NB4 (cell line): ENCODE data around the gene FAM53B.

Experiments used
- DNase-seq: peaks from one replicate; pipeline ENCODE4 v3.0.0; 2010; ENCODE audit warnings: low read depth
- H3K4me3 ChIP-seq: one replicate; pipeline ENCODE4 v1.5.1; 2011; ENCODE audit warnings: mild to moderate bottlenecking, low read depth, low read length, moderate library complexity
- CTCF ChIP-seq: IDR thresholded peaks from one replicate; pipeline ENCODE4 v1.5.1; 2012; ENCODE audit warnings: low read depth, low read length
- MAX ChIP-seq: IDR thresholded peaks from 2 replicates; pipeline ENCODE4 v1.6.1; 2011; ENCODE audit warnings: low read depth, low read length
- MYC ChIP-seq: IDR thresholded peaks from 2 replicates; pipeline ENCODE4 v1.6.1; 2011; ENCODE audit warnings: low read depth, low read length
- POLR2A ChIP-seq: IDR thresholded peaks from 2 replicates; pipeline ENCODE4 v1.6.1; 2011; ENCODE audit warnings: mild to moderate bottlenecking; ENCODE audit not compliant: insufficient read length; ENCODE audit errors: extremely low read depth

Gene FAM53B

GRCh38 chr10:124663766-124664360 lies 80.3 kb downstream of the FAM53B start:
- DNase-seq: no peak
- no peak for TF ChIP-seq MAX
- no peak for TF ChIP-seq POLR2A
- TF ChIP-seq CTCF: no peak
- no peak for TF ChIP-seq MYC

GRCh38 chr10:124663228-124663627 lies 81.0 kb downstream of the FAM53B start:
- no peak for DNase-seq
- H3K4me3 ChIP-seq: no peak overlapping the region
- TF ChIP-seq POLR2A (no peak), MAX (no peak), MYC (no peak), CTCF (no peak)

More at GRCh38 chr10:124663766-124664360, 80.3 kb downstream of the FAM53B start:
- H3K4me3 ChIP-seq: no peak overlapping the region

- no peak overlapping the region for H3K4me3 ChIP-seq
- TF ChIP-seq POLR2A (no peak), MYC (no peak), MAX (no peak), CTCF (no peak)
- DNase-seq: no peak
These were observed 82.5 kb downstream of the FAM53B start for GRCh38 chr10:124661660-124662180.

GRCh38 chr10:124660404-124661125 lies 83.6 kb downstream of the FAM53B start:
- no peak overlapping the region for H3K4me3 ChIP-seq
- TF ChIP-seq CTCF (no peak), MAX (no peak), MYC (no peak), POLR2A (no peak)
- no peak for DNase-seq

- TF ChIP-seq CTCF (no peak), MAX (no peak), POLR2A (no peak), MYC (no peak)
- H3K4me3 ChIP-seq: no peak overlapping the region
- DNase-seq: no peak
These were observed 84.8 kb downstream of the FAM53B start for GRCh38 chr10:124659380-124659779.
